Small intestine (tissue), 7 donors: ENCODE results near the gene CPD. TPM values are rescaled to one million over a fixed set of nuclear protein-coding genes. Genes with fewer than 3 reads are reported as not detected.
"Not testable (repeated sequence)": the region's sequence is repeated elsewhere in the genome, so short reads cannot be mapped to it uniquely, and the experiment has no call there.

Experiments
- DNase-seq, 2 donors: peaks; one replicate each; pipeline versions ENCODE4 v3.0.0 to v3.0.0-alpha.2; 2013
- FAIRE-seq: peaks from 2 replicates; lab custom pipeline; 2012; peaks lifted over from hg19 to GRCh38; lab: Jason Lieb, UNC
- H3K27ac ChIP-seq, 3 donors: one replicate each; pipeline ENCODE4 v1.5.1; 2013; ENCODE audit warnings: low read length in 2 of 3, mild to moderate bottlenecking in 2 of 3, control low read depth in 1 of 3, inconsistent platforms in 1 of 3, low read depth in 1 of 3, moderate library complexity in 1 of 3
- H3K27me3 ChIP-seq, 3 donors: one replicate each; pipeline ENCODE4 v1.6.1; 2013; ENCODE audit warnings: low read length in 3 of 3, inconsistent platforms in 1 of 3; ENCODE audit not compliant: control insufficient read depth in 3 of 3, insufficient read depth in 3 of 3
- H3K36me3 ChIP-seq, 3 donors: one replicate each; pipeline ENCODE4 v1.6.1; 2013; ENCODE audit warnings: low read length in 3 of 3, inconsistent platforms in 1 of 3, low read depth in 1 of 3, mild to moderate bottlenecking in 1 of 3, moderate library complexity in 1 of 3; ENCODE audit not compliant: control insufficient read depth in 3 of 3, insufficient read depth in 2 of 3
- H3K4me1 ChIP-seq, 3 donors: one replicate each; pipeline ENCODE4 v1.6.1; 2013; ENCODE audit warnings: low read length in 2 of 3, inconsistent platforms in 1 of 3, low read depth in 1 of 3, mild to moderate bottlenecking in 1 of 3, moderate library complexity in 1 of 3; ENCODE audit not compliant: control insufficient read depth in 3 of 3, insufficient read depth in 2 of 3
- H3K4me3 ChIP-seq, 3 donors: one replicate each; pipeline ENCODE4 v1.5.1; 2013; ENCODE audit warnings: low read length in 3 of 3, control low read depth in 1 of 3, inconsistent platforms in 1 of 3, low read depth in 1 of 3, mild to moderate bottlenecking in 1 of 3, moderate library complexity in 1 of 3
- H3K9me3 ChIP-seq, 2 donors: one replicate each; pipeline ENCODE4 v1.6.1; 2013; ENCODE audit warnings: low read depth in 1 of 2, low read length in 1 of 2; ENCODE audit not compliant: control insufficient read depth in 2 of 2, insufficient read depth in 1 of 2
- WGBS, 3 donors: extraction: QIAGEN DNeasy Blood & Tissue Kit; methylation state at CpG; one replicate each; pipeline ENCODE4 v1.1.7; 2013; 5-methylcytosine and 5-hydroxymethylcytosine counted together
- polyA plus RNA-seq, 4 donors: library from polyadenylated mRNA; stranded (reverse) in 3 of 4; unstranded in 1 of 4; fragments of 200-250 nt in 3 of 4; fragments of 120-200 nt in 1 of 4; gene quantifications; one replicate each; pipeline versions ENCODE4 v1.2.1 to v1.2.3, GENCODE V29; 2013
- donor health status: healthy with polysubstance abuse.
- donor health status: control.
- donor health status: control.
- donor health status: Bipolar disorder and iron deficiency.
- donor health status: healthy.

CPD gene
- polyA plus RNA-seq, 4 donors, result 6.2 to 64.1 (median 13.4) TPM

- FAIRE-seq, result no peak
- 86 to 100% (median 97%) methylated on average over 1 of the region's 1 CpG for WGBS, 3 donors
Observed at GRCh38 chr17:30429155-30429554, 50.4 kb downstream of the CPD start.

GRCh38 chr17:30433514-30433913 lies 54.8 kb downstream of the CPD start:
- H3K36me3 ChIP-seq, result peaks cover 3 to 12% (median 6%) of the 10 kb centered on the region in 3 donors

More at GRCh38 chr17:30429155-30429554, 50.4 kb downstream of the CPD start:
- H3K27me3 ChIP-seq, result no peaks in the 10 kb centered on the region
- no peak overlapping the region for H3K4me3 ChIP-seq
- no peak for DNase-seq
- no peaks in the 10 kb centered on the region for H3K9me3 ChIP-seq
- H3K27ac ChIP-seq, result no peak overlapping the region
- H3K4me1 ChIP-seq, result no peaks in the 10 kb centered on the region
- H3K36me3 ChIP-seq, result peaks cover 3 to 14% (median 10%) of the 10 kb centered on the region in 3 donors

GRCh38 chr17:30436729-30437128 lies 58.0 kb downstream of the CPD start:
- Histone ChIP-seq H3K36me3 (peaks cover 3 to 9% (median 4%) of the 10 kb centered on the region in 3 donors), H3K27ac (no peak overlapping the region), H3K27me3 (no peaks in the 10 kb centered on the region), H3K9me3 (no peaks in the 10 kb centered on the region), H3K4me1 (no peaks in the 10 kb centered on the region), H3K4me3 (no peak overlapping the region)
- FAIRE-seq (no peak), DNase-seq (no peak)

More at GRCh38 chr17:30433514-30433913, 54.8 kb downstream of the CPD start:
- DNase-seq (peak in 1 of 2 donors; percentile 33), FAIRE-seq (no peak)
- Histone ChIP-seq H3K4me1 (no peaks in the 10 kb centered on the region), H3K9me3 (no peaks in the 10 kb centered on the region), H3K4me3 (no peak overlapping the region), H3K27ac (no peak overlapping the region), H3K27me3 (no peaks in the 10 kb centered on the region)
- WGBS, 3 donors, result 76 to 81% (median 76%) methylated on average over 1 of the region's 1 CpG

- FAIRE-seq, result no peak
- DNase-seq, result no peak
- H3K9me3 ChIP-seq, result no peaks in the 10 kb centered on the region
- WGBS, 3 donors, result 85 to 91% (median 86%) methylated on average over 6 of the region's 6 CpGs
- peaks cover 2 to 8% (median 4%) of the 10 kb centered on the region in 3 donors for H3K36me3 ChIP-seq
- no peak overlapping the region for H3K4me3 ChIP-seq
- H3K27me3 ChIP-seq, result no peaks in the 10 kb centered on the region
- H3K27ac ChIP-seq, result no peak overlapping the region
- H3K4me1 ChIP-seq, result no peaks in the 10 kb centered on the region
Observed at GRCh38 chr17:30443721-30444120, 65.0 kb downstream of the CPD start.

- not testable (repeated sequence) for FAIRE-seq
Observed at GRCh38 chr17:30446640-30447039, 67.9 kb downstream of the CPD start.

GRCh38 chr17:30449480-30449879 lies 70.8 kb downstream of the CPD start:
- no peak overlapping the region for H3K27ac ChIP-seq
- no peak for FAIRE-seq
- H3K36me3 ChIP-seq, result peaks cover 4 to 30% (median 15%) of the 10 kb centered on the region in 3 donors
- 72 to 89% (median 86%) methylated on average over 4 of the region's 4 CpGs for WGBS, 3 donors
- no peak for DNase-seq
- H3K27me3 ChIP-seq, result no peaks in the 10 kb centered on the region
- no peak overlapping the region for H3K4me3 ChIP-seq
- peaks cover 0 to 8% of the 10 kb centered on the region in 2 donors for H3K9me3 ChIP-seq
- no peaks in the 10 kb centered on the region for H3K4me1 ChIP-seq

More at GRCh38 chr17:30446640-30447039, 67.9 kb downstream of the CPD start:
- not testable (repeated sequence) for DNase-seq, H3K9me3 ChIP-seq, H3K4me1 ChIP-seq, H3K27me3 ChIP-seq, H3K4me3 ChIP-seq, H3K27ac ChIP-seq
- H3K36me3 ChIP-seq, result peaks cover 2 to 17% (median 9%) of the 10 kb centered on the region in 3 donors

GRCh38 chr17:30450125-30451027 lies 71.6 kb downstream of the CPD start:
- H3K4me3 ChIP-seq, result no peak overlapping the region
- DNase-seq (no peak), FAIRE-seq (no peak)
- H3K27ac ChIP-seq, result no peak overlapping the region
- 88 to 91% (median 90%) methylated on average over 12 of the region's 12 CpGs for WGBS, 3 donors
- peaks cover 4 to 29% (median 17%) of the 10 kb centered on the region in 3 donors for H3K36me3 ChIP-seq
- H3K4me1 ChIP-seq, result no peaks in the 10 kb centered on the region
- no peaks in the 10 kb centered on the region for H3K27me3 ChIP-seq
- peaks cover 0 to 8% of the 10 kb centered on the region in 2 donors for H3K9me3 ChIP-seq

GRCh38 chr17:30454635-30455034 lies 75.9 kb downstream of the CPD start:
- no peak for DNase-seq
- H3K27me3 ChIP-seq, result no peaks in the 10 kb centered on the region
- WGBS, 3 donors, result 90 to 92% (median 92%) methylated on average over 4 of the region's 4 CpGs

More at GRCh38 chr17:30454635-30455034, 75.9 kb downstream of the CPD start:
- H3K4me3 ChIP-seq, result no peak overlapping the region
- H3K27ac ChIP-seq, result no peak overlapping the region
- FAIRE-seq, result no peak
- no peaks in the 10 kb centered on the region for H3K4me1 ChIP-seq
- H3K36me3 ChIP-seq, result peaks cover 2 to 35% (median 18%) of the 10 kb centered on the region in 3 donors
- peaks cover 0 to 8% of the 10 kb centered on the region in 2 donors for H3K9me3 ChIP-seq
